ENCODE data around the gene VIPAS39. TPM values are rescaled to one million over a fixed set of nuclear protein-coding genes. Genes with fewer than 3 reads are reported as not detected.

Gene VIPAS39
- polyA plus RNA-seq, 1 experiment: 31.3 TPM

DNA sequence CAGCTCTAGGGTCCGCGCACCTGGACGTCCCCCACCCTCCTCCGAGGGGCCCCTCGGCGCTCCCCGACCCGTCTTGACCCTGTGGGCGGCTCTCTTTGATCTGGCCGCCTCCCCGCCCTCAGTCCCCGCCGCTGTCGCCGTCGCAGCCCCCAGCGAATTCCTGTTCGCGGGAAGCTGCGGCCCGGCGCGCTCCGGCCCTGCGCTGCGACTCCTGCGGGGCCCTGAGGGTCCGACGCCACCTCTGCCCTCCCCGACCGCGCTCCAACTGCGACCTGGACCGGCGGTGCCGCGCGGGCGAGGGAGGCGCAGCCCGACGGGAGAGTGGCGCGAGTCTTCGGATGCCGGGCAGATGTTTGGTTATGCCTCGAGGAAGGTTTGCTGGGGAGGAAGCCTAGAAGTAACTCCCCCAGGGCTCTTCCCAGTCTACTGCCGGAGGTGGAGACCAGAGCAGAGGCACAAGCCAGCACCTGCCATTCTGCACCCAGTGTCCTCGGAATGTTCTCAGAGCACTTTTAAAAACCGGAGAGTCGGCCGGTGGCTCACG lies 41.7 kb upstream of the VIPAS39 start:
- POLR2A ChIA-PET: no interaction called here
- CTCF ChIA-PET: interaction anchor here (0.6 kb wide), 1 partner anchor 1086 kb away, joined by 3 read pairs; no protein-coding TSS in a partner anchor
- peak overlapping the region; percentile 45 for H3K4me3 ChIP-seq (ENCODE audit: low read depth, low read length)
- H3K27me3 ChIP-seq (ENCODE audit: control insufficient read depth, insufficient read depth, low read length): peaks cover 16% of the 10 kb centered on the region
- DNase-seq (ENCODE audit: low read depth): no peak
- no peaks in the 10 kb centered on the region for H3K36me3 ChIP-seq (ENCODE audit: control insufficient read depth, insufficient read depth, low read length)
- TF ChIP-seq, protein P1, sequence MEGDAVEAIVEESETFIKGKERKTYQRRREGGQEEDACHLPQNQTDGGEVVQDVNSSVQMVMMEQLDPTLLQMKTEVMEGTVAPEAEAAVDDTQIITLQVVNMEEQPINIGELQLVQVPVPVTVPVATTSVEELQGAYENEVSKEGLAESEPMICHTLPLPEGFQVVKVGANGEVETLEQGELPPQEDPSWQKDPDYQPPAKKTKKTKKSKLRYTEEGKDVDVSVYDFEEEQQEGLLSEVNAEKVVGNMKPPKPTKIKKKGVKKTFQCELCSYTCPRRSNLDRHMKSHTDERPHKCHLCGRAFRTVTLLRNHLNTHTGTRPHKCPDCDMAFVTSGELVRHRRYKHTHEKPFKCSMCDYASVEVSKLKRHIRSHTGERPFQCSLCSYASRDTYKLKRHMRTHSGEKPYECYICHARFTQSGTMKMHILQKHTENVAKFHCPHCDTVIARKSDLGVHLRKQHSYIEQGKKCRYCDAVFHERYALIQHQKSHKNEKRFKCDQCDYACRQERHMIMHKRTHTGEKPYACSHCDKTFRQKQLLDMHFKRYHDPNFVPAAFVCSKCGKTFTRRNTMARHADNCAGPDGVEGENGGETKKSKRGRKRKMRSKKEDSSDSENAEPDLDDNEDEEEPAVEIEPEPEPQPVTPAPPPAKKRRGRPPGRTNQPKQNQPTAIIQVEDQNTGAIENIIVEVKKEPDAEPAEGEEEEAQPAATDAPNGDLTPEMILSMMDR (IDR thresholded peaks at IDR 0.05; ENCODE audit: insufficient read depth, low read depth, low read length): no peak

GRCh38 chr14:77498120-77498979 lies 40.9 kb upstream of the VIPAS39 start, which contains the start of gene ISM2:
ISM2 (minus strand) TSS chr14:77498816; CDS start chr14:77498793, 23 bp downstream.
- H3K36me3 ChIP-seq (ENCODE audit: control insufficient read depth, insufficient read depth, low read length): no peaks in the 10 kb centered on the region
- TF ChIP-seq, protein P1 (IDR thresholded peaks at IDR 0.05; ENCODE audit: insufficient read depth, low read depth, low read length): no peak
- CTCF ChIA-PET: interaction anchor here (0.6 kb wide), 1 partner anchor 1086 kb away, joined by 3 read pairs; no protein-coding TSS in a partner anchor
- POLR2A ChIA-PET: no interaction called here
- peak within 1 kb of the TSS; percentile 45 for H3K4me3 ChIP-seq (ENCODE audit: low read depth, low read length)
- no peak for DNase-seq (ENCODE audit: low read depth)
- peaks cover 16% of the 10 kb centered on the region for H3K27me3 ChIP-seq (ENCODE audit: control insufficient read depth, insufficient read depth, low read length)

DNA sequence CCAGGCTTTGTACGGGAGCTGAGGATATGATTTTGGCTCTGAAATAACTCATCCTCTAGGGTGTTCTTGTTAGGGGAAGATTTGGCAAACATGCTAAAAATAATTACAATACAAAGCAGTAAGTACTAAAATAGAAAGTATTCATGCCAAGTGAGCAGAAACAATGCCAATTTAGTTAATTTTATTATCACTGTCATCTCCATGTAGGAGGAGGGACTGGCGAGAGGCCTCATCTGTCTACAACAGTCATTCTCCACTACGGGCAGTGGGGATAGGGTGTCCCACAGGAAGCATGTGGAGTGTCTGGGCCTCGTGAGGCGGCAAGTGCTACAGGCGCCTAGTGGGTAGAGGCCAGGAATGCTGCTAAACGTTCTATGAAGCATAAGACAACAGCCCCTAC lies 37.9 kb upstream of the VIPAS39 start:
- Histone ChIP-seq H3K27me3 (ENCODE audit: control insufficient read depth, insufficient read depth, low read length) (peaks cover 17% of the 10 kb centered on the region), H3K36me3 (ENCODE audit: control insufficient read depth, insufficient read depth, low read length) (no peaks in the 10 kb centered on the region), H3K4me3 (ENCODE audit: low read depth, low read length) (no peak overlapping the region)
- no peak for DNase-seq (ENCODE audit: low read depth)
- POLR2A ChIA-PET: no interaction called here
- TF ChIP-seq, protein P1 (IDR thresholded peaks at IDR 0.05; ENCODE audit: insufficient read depth, low read depth, low read length): no peak
- CTCF ChIA-PET: interaction anchor here (0.5 to 1.2 kb wide), 2 partner anchors 9 to 101 kb away, joined by 3 read pairs; no protein-coding TSS in a partner anchor

- peaks cover 2% of the 10 kb centered on the region; the same call in 1 of the 2 replicates for H3K27me3 ChIP-seq (ENCODE audit: control insufficient read depth, insufficient read depth, low read length)
- DNase-seq (ENCODE audit: low read depth): no peak
- ChIA-PET CTCF (no interaction called here), POLR2A (no interaction called here)
- no peaks in the 10 kb centered on the region for H3K36me3 ChIP-seq (ENCODE audit: control insufficient read depth, insufficient read depth, low read length)
- H3K4me3 ChIP-seq (ENCODE audit: low read depth, low read length): no peak overlapping the region
- TF ChIP-seq, protein P1 (IDR thresholded peaks at IDR 0.05; ENCODE audit: insufficient read depth, low read depth, low read length): no peak
These were observed 33.7 kb upstream of the VIPAS39 start for GRCh38 chr14:77491056-77491455.

DNA sequence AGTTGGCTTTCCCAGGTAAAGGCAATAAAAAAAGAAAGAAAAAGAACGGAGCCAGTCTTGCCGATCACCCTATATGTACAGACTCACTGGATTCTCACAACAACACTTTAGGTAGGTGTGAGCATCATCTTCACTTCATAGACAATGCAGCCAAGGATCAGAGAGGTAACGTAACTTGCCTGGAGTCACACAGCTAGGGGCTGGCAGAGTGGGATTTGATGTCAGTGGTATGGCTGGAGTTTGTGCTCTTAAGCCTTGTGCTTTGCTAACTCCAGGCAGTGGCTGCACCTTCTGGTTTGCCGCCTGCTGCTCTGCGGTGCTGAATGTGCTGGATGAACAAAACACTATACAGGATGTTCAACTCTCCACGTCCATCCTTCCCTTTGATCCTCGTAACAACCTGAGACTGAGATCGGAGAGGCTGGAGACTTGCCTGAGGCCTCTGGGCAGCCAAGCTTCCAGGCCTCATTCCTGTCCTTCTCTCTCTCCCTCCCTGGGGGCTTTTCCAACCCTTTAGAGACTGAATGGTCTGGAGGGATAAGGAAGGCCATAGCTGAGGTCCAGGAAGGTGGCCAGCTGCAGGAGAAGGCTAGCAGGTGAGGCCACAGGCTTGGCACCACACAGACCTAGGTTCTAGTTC lies 33.1 kb upstream of the VIPAS39 start:
- H3K27me3 ChIP-seq (ENCODE audit: control insufficient read depth, insufficient read depth, low read length): peaks cover 2% of the 10 kb centered on the region; the same call in 1 of the 2 replicates
- no peaks in the 10 kb centered on the region for H3K36me3 ChIP-seq (ENCODE audit: control insufficient read depth, insufficient read depth, low read length)
- H3K4me3 ChIP-seq (ENCODE audit: low read depth, low read length): no peak overlapping the region
- DNase-seq (ENCODE audit: low read depth): no peak
- CTCF ChIA-PET: no interaction called here
- POLR2A ChIA-PET: no interaction called here
- TF ChIP-seq, protein P1 (IDR thresholded peaks at IDR 0.05; ENCODE audit: insufficient read depth, low read depth, low read length): no peak
